OCI-LY7 (cell line): ENCODE data around the gene GLIPR2. TPM values are rescaled to one million over a fixed set of nuclear protein-coding genes. Genes with fewer than 3 reads are reported as not detected.

Experiments
- BruUV-seq: library from RNA; stranded (reverse); fragments of 400-500 nt; replicated peaks from 2 replicates; lab custom pipeline; 2021; lab: Mats Ljungman, UMichigan
- CTCF ChIA-PET: fragments of 300-600 bp; sonication (Branson Sonifier 250); formaldehyde crosslinking; loops from one replicate; lab custom pipeline; 2022; ENCODE audit warnings: antibody characterized with exemption; ENCODE audit not compliant: unreplicated experiment; lab: Charles Lee
- POLR2A ChIA-PET: fragments of 300-600 bp; sonication (Branson Sonifier 250); formaldehyde crosslinking; loops from one replicate; lab custom pipeline; 2022; ENCODE audit warnings: antibody characterized with exemption; lab: Charles Lee
- DNase-seq: peaks from one replicate; pipeline ENCODE4 v3.0.0-alpha.2; 2015; ENCODE audit warnings: low spot score
- H2AFZ ChIP-seq: fragments of 200-600 bp; sonication (generic), shearing (Covaris generic); 2 replicates; pipeline ENCODE4 v1.6.1; 2014; ENCODE audit warnings: mild to moderate bottlenecking, antibody characterized with exemption, low read length, moderate library complexity
- H3K27ac ChIP-seq: fragments of 200-600 bp; sonication (generic); 2 replicates; pipeline ENCODE4 v1.5.1; 2014; ENCODE audit warnings: mixed run types, low read depth, mild to moderate bottlenecking, moderate library complexity, low read length, inconsistent platforms; ENCODE audit not compliant: poor library complexity, severe bottlenecking
- H3K36me3 ChIP-seq: fragments of 200-600 bp; sonication (generic); 2 replicates; pipeline ENCODE4 v1.6.1; 2014; ENCODE audit warnings: mild to moderate bottlenecking, antibody characterized with exemption, low read length, moderate library complexity, mixed read lengths; ENCODE audit not compliant: insufficient read depth
- H3K4me1 ChIP-seq: fragments of 200-600 bp; sonication (generic); 2 replicates; pipeline ENCODE4 v1.5.1; 2014; ENCODE audit warnings: mild to moderate bottlenecking, low read length; ENCODE audit not compliant: insufficient read depth, poor library complexity, severe bottlenecking
- H3K4me2 ChIP-seq: fragments of 200-600 bp; sonication (generic); 2 replicates; pipeline ENCODE4 v1.6.1; 2014; ENCODE audit warnings: mild to moderate bottlenecking, low read length
- H3K4me3 ChIP-seq: fragments of 200-600 bp; sonication (generic); 2 replicates; pipeline ENCODE4 v1.5.1; 2014; ENCODE audit warnings: mild to moderate bottlenecking, low read depth, low read length; ENCODE audit not compliant: poor library complexity, severe bottlenecking
- H3K79me2 ChIP-seq: fragments of 200-600 bp; sonication (generic); 2 replicates; pipeline ENCODE4 v1.6.1; 2016; ENCODE audit warnings: low read depth, mild to moderate bottlenecking, low read length, moderate library complexity, mixed read lengths; ENCODE audit not compliant: insufficient read depth
- H3K9me2 ChIP-seq: fragments of 200-600 bp; sonication (generic); 2 replicates; pipeline ENCODE4 v1.6.1; 2016; ENCODE audit warnings: mild to moderate bottlenecking, low read length, mixed read lengths; ENCODE audit not compliant: insufficient read depth
- H3K9me3 ChIP-seq: fragments of 200-600 bp; sonication (generic); 2 replicates; pipeline ENCODE4 v1.6.1; 2014; ENCODE audit warnings: mild to moderate bottlenecking, mixed run types, low read length, mixed read lengths
- H4K20me1 ChIP-seq: fragments of 200-600 bp; sonication (generic); 2 replicates; pipeline ENCODE4 v1.6.1; 2014; ENCODE audit warnings: mild to moderate bottlenecking, antibody characterized with exemption, low read length, moderate library complexity, mixed read lengths; ENCODE audit not compliant: insufficient read depth
- CTCF ChIP-seq: fragments of 200-600 bp; sonication (generic); conservative IDR thresholded peaks from 2 replicates; pipeline ENCODE4 v1.5.1; 2014; ENCODE audit warnings: mild to moderate bottlenecking, antibody characterized with exemption, low read length, moderate library complexity, mixed read lengths
- EZH2phosphoT487 ChIP-seq: fragments of 200-600 bp; sonication (generic); IDR thresholded peaks from 2 replicates; pipeline ENCODE4 v1.6.1; 2018; ENCODE audit warnings: low read depth, borderline replicate concordance, mild to moderate bottlenecking, mixed run types, antibody characterized with exemption, low read length, moderate library complexity, mixed read lengths
- intact Hi-C: fragments of 100-400 bp; cut with micrococcal nuclease; formaldehyde crosslinking; loops from one replicate; pipeline ENCODE4 v1.10.0; 2022; ENCODE audit not compliant: unreplicated experiment
- total RNA-seq, 2 experiments: library from RNA; depleted of rRNA in 1 of 2; stranded (reverse); fragments of >200 nt in 1 of 2; shearing (Covaris generic) in 1 of 2; gene quantifications; 2 replicates each; pipeline ENCODE4 v1.2.3, GENCODE V29; 2014 to 2022

GLIPR2 gene
- total RNA-seq, 2 experiments from 2014 or later = not detected

- POLR2A ChIA-PET = no interaction called here
- H3K27ac ChIP-seq = no peak overlapping the region
- CTCF ChIA-PET = no interaction called here
- no peaks in the 10 kb centered on the region for H3K9me2 ChIP-seq
- no peak overlapping the region for H3K4me3 ChIP-seq
- no peaks in the 10 kb centered on the region for H3K4me1 ChIP-seq
- intact Hi-C loops = no loop called here
- TF ChIP-seq CTCF (no peak), EZH2phosphoT487 (no peak)
- H3K9me3 ChIP-seq = no peaks in the 10 kb centered on the region
- H3K4me2 ChIP-seq = no peak overlapping the region
- H2AFZ ChIP-seq = no peak overlapping the region
- H4K20me1 ChIP-seq = no peaks in the 10 kb centered on the region
- no peaks in the 10 kb centered on the region for H3K79me2 ChIP-seq
- no TSS peak for BruUV-seq
- DNase-seq = no peak
- no peaks in the 10 kb centered on the region for H3K36me3 ChIP-seq
Observed at GRCh38 chr9:36112516-36112915, 24.0 kb upstream of the GLIPR2 start.

GRCh38 chr9:36113999-36114398, 22.5 kb upstream of the GLIPR2 start:
- intact Hi-C loops = no loop called here
- Histone ChIP-seq H3K4me3 (no peak overlapping the region), H3K9me3 (no peaks in the 10 kb centered on the region), H4K20me1 (no peaks in the 10 kb centered on the region), H3K4me1 (no peaks in the 10 kb centered on the region), H3K9me2 (no peaks in the 10 kb centered on the region), H2AFZ (no peak overlapping the region), H3K36me3 (no peaks in the 10 kb centered on the region), H3K4me2 (no peak overlapping the region), H3K79me2 (no peaks in the 10 kb centered on the region), H3K27ac (no peak overlapping the region)
- BruUV-seq = no TSS peak
- TF ChIP-seq CTCF = no peak
- no peak for TF ChIP-seq EZH2phosphoT487
- ChIA-PET CTCF (no interaction called here), POLR2A (interaction anchor here (3.1 kb wide), 1 partner anchor 9 kb away, joined by 12 read pairs; no protein-coding TSS in a partner anchor)
- DNase-seq = no peak

- H3K9me2 ChIP-seq = no peaks in the 10 kb centered on the region
- CTCF ChIA-PET = no interaction called here
- intact Hi-C loops = no loop called here
- H3K4me1 ChIP-seq = no peaks in the 10 kb centered on the region
- no peak overlapping the region for H2AFZ ChIP-seq
- H4K20me1 ChIP-seq = no peaks in the 10 kb centered on the region
- H3K9me3 ChIP-seq = no peaks in the 10 kb centered on the region
- TF ChIP-seq CTCF (no peak), EZH2phosphoT487 (no peak)
- POLR2A ChIA-PET = interaction anchor here (1.9 kb wide), 1 partner anchor 73 kb away, joined by 5 read pairs; no protein-coding TSS in a partner anchor
- H3K36me3 ChIP-seq = no peaks in the 10 kb centered on the region
- BruUV-seq = no TSS peak
- H3K79me2 ChIP-seq = no peaks in the 10 kb centered on the region
- H3K4me2 ChIP-seq = no peak overlapping the region
- DNase-seq = no peak
- no peak overlapping the region for H3K27ac ChIP-seq
- no peak overlapping the region for H3K4me3 ChIP-seq
Observed at GRCh38 chr9:36116593-36116992, 19.9 kb upstream of the GLIPR2 start.
